ENCODE data around the gene ZGLP1. TPM values are rescaled to one million over a fixed set of nuclear protein-coding genes. Genes with fewer than 3 reads are reported as not detected.
A peak's percentile ranks its signal among the peaks of the same experiment; 100 is the strongest.

The ZGLP1 gene
- under 1 TPM in 1 of 2 donors, not detected in 1; 0.90 TPM for total RNA-seq

DNA sequence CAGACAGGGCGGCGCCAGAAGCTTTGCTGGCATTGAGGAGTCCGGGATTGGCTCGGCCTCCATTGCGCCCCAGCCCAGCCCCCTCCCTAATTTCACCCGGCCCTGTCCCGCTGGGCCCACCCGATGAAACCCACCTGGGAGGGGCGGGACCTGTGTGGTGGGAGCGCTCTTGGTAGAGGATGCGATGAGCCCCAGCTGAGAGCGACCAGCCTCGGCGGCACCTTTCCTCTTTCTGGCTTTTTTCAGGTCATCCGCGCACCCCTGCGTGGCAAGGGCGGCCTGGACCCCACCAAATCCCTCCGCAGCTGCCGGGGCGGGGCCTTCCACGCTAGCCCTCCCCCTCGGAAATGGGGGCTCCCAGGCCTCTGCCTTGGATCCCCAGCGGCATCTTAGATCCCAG lies at the start of gene ZGLP1:
TSS of gene ZGLP1 (minus strand) at position 393 of the 400 bp plus-strand sequence.
- H3K27me3 ChIP-seq: no peaks in the 10 kb centered on the region
- H3K4me3 ChIP-seq: no peak within 1 kb of the TSS
- no peak for DNase-seq (ENCODE audit: low spot score)
- no peak within 1 kb of the TSS for H3K27ac ChIP-seq
- no peaks in the 10 kb centered on the region for H3K9me3 ChIP-seq
- TF ChIP-seq, protein P1, sequence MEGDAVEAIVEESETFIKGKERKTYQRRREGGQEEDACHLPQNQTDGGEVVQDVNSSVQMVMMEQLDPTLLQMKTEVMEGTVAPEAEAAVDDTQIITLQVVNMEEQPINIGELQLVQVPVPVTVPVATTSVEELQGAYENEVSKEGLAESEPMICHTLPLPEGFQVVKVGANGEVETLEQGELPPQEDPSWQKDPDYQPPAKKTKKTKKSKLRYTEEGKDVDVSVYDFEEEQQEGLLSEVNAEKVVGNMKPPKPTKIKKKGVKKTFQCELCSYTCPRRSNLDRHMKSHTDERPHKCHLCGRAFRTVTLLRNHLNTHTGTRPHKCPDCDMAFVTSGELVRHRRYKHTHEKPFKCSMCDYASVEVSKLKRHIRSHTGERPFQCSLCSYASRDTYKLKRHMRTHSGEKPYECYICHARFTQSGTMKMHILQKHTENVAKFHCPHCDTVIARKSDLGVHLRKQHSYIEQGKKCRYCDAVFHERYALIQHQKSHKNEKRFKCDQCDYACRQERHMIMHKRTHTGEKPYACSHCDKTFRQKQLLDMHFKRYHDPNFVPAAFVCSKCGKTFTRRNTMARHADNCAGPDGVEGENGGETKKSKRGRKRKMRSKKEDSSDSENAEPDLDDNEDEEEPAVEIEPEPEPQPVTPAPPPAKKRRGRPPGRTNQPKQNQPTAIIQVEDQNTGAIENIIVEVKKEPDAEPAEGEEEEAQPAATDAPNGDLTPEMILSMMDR (IDR thresholded peaks at IDR 0.05): no peak
- H3K4me1 ChIP-seq: no peaks in the 10 kb centered on the region
- no peaks in the 10 kb centered on the region for H3K36me3 ChIP-seq

DNA sequence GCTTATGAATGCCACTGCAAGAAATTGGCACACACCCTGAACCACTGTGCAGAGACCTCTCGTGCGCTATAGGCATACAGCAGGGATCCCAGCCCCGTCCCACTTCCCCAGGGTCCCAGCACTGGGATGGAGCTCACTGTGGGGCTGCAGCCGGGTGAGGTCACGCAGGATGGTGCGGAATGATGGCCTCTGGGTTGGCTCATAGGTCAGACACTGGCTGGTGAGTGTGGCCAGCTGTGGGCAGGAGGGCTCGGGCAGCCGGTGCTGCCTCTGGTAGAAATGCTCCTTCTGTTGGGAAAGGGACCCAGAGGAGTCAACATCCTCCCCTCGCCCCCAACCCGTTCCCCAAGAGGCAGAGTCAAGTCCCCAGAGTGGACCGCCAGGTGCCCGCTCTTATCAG lies 46.8 kb upstream of the ZGLP1 start:
- no peaks in the 10 kb centered on the region for H3K27me3 ChIP-seq
- no peaks in the 10 kb centered on the region for H3K9me3 ChIP-seq
- H3K27ac ChIP-seq: no peak overlapping the region
- TF ChIP-seq, protein P1 (IDR thresholded peaks at IDR 0.05): no peak
- H3K4me3 ChIP-seq: no peak overlapping the region
- H3K4me1 ChIP-seq: peaks cover 0 to 15% of the 10 kb centered on the region in 2 donors
- peaks cover 41% of the 10 kb centered on the region for H3K36me3 ChIP-seq
- DNase-seq (ENCODE audit: low spot score): no peak

DNA sequence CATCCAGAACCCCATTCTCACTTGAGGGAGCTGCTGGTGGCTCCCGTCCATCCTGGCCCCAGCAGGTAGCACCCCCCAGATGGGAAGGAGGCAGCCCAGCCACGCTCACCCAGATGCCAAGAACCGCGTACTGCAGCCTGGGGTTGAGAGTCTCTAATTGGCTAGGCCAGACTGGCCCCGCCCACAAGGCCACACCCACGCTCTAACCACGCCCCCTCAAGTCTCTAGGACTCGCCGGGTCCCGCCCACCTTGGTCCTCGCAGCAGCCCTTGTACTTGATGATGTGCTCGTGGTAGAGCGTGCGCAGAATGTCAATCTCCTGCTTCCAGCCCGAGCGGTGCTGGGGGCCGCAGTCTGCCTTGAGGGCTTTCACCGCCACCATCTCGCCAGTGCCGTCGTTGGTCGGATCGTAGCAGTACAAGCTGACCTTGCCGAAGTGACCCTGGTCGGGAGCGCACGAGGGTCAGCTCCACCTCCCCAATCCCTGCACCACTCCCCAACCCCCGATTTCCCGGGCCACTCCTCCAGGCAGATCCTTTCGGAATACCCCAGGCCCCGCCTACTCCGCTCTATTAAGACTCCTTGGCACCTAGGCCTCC lies 44.3 kb upstream of the ZGLP1 start:
- Histone ChIP-seq H3K36me3 (peaks cover 35% of the 10 kb centered on the region), H3K4me1 (peaks cover 0 to 15% of the 10 kb centered on the region in 2 donors), H3K4me3 (peak overlapping the region; percentile 30 to 46), H3K9me3 (no peaks in the 10 kb centered on the region), H3K27me3 (no peaks in the 10 kb centered on the region), H3K27ac (peak overlapping the region; percentile 70 to 74)
- TF ChIP-seq, protein P1 (IDR thresholded peaks at IDR 0.05): no peak
- DNase-seq (ENCODE audit: low spot score): peak; percentile 64

DNA sequence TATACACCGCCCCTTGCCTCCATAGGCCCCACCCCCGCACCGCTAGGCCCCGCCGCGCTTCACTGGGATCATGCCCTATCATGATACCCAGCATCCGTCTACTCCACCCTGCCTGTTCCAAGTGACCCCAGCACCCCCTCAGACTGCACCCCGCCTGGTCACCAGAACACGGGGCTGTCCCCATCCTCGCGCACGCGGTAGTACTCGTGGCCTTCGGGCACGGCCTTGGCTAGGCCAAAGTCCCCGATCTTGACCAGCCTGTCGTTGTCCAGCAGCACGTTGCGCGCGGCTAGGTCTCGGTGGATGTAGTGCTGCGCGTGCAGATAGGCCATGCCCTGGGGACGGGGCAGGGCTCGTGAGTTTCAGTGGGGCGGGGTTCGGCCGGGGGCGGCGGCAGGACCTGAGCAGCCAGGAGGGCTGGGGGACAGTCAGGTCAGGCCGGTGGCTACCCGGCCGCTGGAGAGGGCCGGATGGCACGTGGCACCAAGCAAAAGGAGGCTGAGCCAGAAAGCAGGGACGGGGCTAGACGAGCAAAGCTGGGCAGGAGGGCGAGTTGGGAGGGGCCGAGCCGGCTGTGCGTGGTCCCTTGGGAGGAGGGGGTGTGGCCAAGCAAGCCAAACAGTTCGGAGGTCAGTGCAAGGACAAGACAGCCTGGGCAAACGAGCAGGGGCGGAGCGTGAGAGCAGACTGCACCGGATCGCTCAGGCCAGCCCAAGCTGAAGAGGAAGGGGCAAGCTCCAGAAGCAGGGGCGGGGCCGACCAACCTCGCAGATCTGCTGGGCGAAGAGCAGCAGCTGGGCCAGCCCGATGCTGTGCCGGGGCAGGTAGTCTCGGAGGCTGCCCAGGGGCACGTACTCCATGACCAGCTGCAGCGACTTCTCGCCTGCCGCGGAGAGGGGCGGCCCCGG lies 43.4 kb upstream of the ZGLP1 start:
- peak overlapping the region; percentile 70 to 74 for H3K27ac ChIP-seq
- H3K4me3 ChIP-seq: peak overlapping the region; percentile 30 to 46
- peaks cover 0 to 15% of the 10 kb centered on the region in 2 donors for H3K4me1 ChIP-seq
- TF ChIP-seq, protein P1 (IDR thresholded peaks at IDR 0.05): no peak
- H3K27me3 ChIP-seq: no peaks in the 10 kb centered on the region
- no peaks in the 10 kb centered on the region for H3K9me3 ChIP-seq
- peaks cover 30% of the 10 kb centered on the region for H3K36me3 ChIP-seq
- DNase-seq (ENCODE audit: low spot score): peak; percentile 66

DNA sequence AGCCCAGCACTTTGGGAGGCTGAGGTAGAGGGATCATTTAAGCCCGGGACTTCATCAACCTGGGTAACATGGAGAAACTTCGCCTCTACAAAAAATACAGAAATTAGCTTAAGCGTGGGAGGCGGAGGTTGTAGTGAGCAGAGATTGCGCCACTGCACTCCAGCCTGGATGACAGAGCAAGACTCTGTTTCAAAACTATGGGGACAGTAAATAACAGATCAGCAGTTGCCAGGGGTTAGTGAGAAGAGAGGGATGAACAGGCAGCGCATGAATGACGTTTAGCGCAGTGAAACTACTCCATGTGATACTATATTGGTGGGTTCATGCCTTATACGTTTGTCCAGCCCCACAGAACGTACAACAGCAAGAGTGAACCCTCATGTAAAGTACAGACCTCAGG lies 36.9 kb upstream of the ZGLP1 start:
- H3K9me3 ChIP-seq: no peaks in the 10 kb centered on the region
- H3K4me1 ChIP-seq: no peaks in the 10 kb centered on the region
- H3K4me3 ChIP-seq: no peak overlapping the region
- peaks cover 4% of the 10 kb centered on the region for H3K36me3 ChIP-seq
- peak; percentile 61 for DNase-seq (ENCODE audit: low spot score)
- no peaks in the 10 kb centered on the region for H3K27me3 ChIP-seq
- TF ChIP-seq, protein P1 (IDR thresholded peaks at IDR 0.05): no peak
- H3K27ac ChIP-seq: no peak overlapping the region

Data from right atrium auricular region (tissue), 2 donors.